T-helper 2 cell treated with Interferon-gamma antibody and Interleukin-4, amounts not matched to agents 5 μg/mL and 100 μg/mL, for 36 hours (primary cell): Measurements from ENCODE around the gene SELE.

Experiments
- DNase-seq: peaks from one replicate; pipeline ENCODE4 v3.0.0; 2021; ENCODE audit warnings: low spot score
- H3K27ac Mint-ChIP-seq: one replicate; pipeline ENCODE4 v1.8.0; 2021; ENCODE audit warnings: mild to moderate bottlenecking, mixed read lengths
- H3K27me3 Mint-ChIP-seq: one replicate; pipeline ENCODE4 v1.8.0; 2021; ENCODE audit warnings: low read depth, mixed read lengths
- H3K36me3 Mint-ChIP-seq: one replicate; pipeline ENCODE4 v1.8.0; 2021; ENCODE audit warnings: low read depth, mixed read lengths
- H3K4me1 Mint-ChIP-seq: one replicate; pipeline ENCODE4 v1.8.0; 2021; ENCODE audit warnings: low read depth, mixed read lengths
- H3K4me3 Mint-ChIP-seq: one replicate; pipeline ENCODE4 v1.8.0; 2022; ENCODE audit warnings: mild to moderate bottlenecking, moderate library complexity, mixed read lengths
- H3K9me3 Mint-ChIP-seq: one replicate; pipeline ENCODE4 v1.8.0; 2021; ENCODE audit warnings: mixed read lengths

Gene SELE, protein sequence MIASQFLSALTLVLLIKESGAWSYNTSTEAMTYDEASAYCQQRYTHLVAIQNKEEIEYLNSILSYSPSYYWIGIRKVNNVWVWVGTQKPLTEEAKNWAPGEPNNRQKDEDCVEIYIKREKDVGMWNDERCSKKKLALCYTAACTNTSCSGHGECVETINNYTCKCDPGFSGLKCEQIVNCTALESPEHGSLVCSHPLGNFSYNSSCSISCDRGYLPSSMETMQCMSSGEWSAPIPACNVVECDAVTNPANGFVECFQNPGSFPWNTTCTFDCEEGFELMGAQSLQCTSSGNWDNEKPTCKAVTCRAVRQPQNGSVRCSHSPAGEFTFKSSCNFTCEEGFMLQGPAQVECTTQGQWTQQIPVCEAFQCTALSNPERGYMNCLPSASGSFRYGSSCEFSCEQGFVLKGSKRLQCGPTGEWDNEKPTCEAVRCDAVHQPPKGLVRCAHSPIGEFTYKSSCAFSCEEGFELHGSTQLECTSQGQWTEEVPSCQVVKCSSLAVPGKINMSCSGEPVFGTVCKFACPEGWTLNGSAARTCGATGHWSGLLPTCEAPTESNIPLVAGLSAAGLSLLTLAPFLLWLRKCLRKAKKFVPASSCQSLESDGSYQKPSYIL

GRCh38 chr1:169733924-169734323, at the start of gene SELE:
Gene SELE (minus strand): TSS chr1:169734079. CDS start chr1:169733612, 467 bp downstream.
- Mint-ChIP-seq H3K36me3 (no peaks in the 10 kb centered on the region), H3K27me3 (peaks cover 18% of the 10 kb centered on the region), H3K9me3 (no peaks in the 10 kb centered on the region), H3K4me1 (no peaks in the 10 kb centered on the region), H3K27ac (no peak within 1 kb of the TSS), H3K4me3 (no peak within 1 kb of the TSS)
- no peak for DNase-seq

GRCh38 chr1:169782596-169782995, 48.7 kb upstream of the SELE start:
- Mint-ChIP-seq H3K4me3 (no peak overlapping the region), H3K36me3 (no peaks in the 10 kb centered on the region), H3K4me1 (peaks cover 2% of the 10 kb centered on the region), H3K27ac (no peak overlapping the region), H3K27me3 (peaks cover 35% of the 10 kb centered on the region), H3K9me3 (no peaks in the 10 kb centered on the region)
- no peak for DNase-seq

DNA sequence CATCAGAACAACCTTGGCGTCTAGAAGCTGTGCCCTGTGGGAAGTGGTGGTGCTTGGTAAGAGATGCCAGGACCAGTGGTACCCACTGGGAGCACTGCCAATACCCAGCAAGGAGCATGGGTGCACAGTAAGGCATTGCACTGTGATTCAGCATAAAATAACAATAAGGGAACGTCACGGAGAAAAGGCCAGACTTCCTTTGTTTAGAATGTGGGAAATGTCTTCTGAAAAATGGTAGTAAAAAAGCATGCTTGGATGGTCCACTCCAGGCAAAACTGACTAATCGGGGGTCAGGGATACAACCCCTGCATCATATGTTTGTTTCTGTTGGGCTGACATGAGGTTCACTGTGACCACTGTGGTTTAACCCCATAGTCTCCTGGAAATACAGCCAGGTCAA, 46.1 kb upstream of the SELE start:
- Mint-ChIP-seq H3K4me1 (peaks cover 2% of the 10 kb centered on the region), H3K27ac (no peak overlapping the region), H3K27me3 (peaks cover 14% of the 10 kb centered on the region), H3K9me3 (no peaks in the 10 kb centered on the region), H3K36me3 (no peaks in the 10 kb centered on the region), H3K4me3 (no peak overlapping the region)
- no peak for DNase-seq

DNA sequence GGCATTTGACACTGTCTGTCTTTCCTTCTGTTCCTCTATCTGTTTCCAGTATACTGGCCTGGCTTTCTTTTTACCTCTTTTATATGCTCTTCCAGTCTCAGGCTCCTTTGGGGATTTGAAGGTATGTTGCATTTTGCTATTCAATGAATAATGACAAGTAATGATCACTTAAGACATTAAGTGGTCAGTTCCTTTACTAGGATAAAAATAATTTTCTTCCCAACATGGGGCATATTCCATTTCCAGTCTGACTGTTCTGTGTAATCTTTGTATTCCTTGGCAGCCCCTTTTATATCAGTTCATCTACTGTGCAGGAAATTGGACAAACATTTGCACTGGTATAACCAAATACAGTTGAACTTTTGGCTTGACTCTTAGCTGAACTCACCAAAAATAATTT, 45.3 kb upstream of the SELE start:
- H3K27ac Mint-ChIP-seq, result no peak overlapping the region
- no peaks in the 10 kb centered on the region for H3K36me3 Mint-ChIP-seq
- peaks cover 2% of the 10 kb centered on the region for H3K4me1 Mint-ChIP-seq
- H3K27me3 Mint-ChIP-seq, result peaks cover 6% of the 10 kb centered on the region
- DNase-seq, result no peak
- H3K9me3 Mint-ChIP-seq, result no peaks in the 10 kb centered on the region
- no peak overlapping the region for H3K4me3 Mint-ChIP-seq

DNA sequence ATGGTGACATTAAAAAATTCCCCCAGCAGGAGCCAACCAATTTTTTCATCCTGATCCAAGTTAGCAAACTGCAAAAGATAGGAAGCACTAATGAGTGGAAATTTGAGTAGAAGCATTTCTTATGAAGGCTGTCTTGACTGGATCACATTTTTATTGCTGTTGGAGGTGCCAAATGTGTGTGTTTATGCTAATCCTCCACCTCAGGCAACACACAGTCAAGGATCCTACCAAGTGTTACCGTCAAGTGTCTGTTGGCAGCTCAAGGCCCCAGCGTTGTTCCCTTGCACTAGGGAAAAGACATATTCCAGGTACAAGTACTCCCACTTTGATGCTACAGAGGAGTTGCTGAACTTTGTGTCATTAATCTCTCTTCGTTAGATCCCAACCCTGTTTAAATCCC, 42.6 kb upstream of the SELE start:
- no peak for DNase-seq
- Mint-ChIP-seq H3K27me3 (peaks cover 11% of the 10 kb centered on the region), H3K36me3 (no peaks in the 10 kb centered on the region), H3K9me3 (no peaks in the 10 kb centered on the region), H3K27ac (no peak overlapping the region), H3K4me1 (peaks cover 2% of the 10 kb centered on the region), H3K4me3 (no peak overlapping the region)

DNA sequence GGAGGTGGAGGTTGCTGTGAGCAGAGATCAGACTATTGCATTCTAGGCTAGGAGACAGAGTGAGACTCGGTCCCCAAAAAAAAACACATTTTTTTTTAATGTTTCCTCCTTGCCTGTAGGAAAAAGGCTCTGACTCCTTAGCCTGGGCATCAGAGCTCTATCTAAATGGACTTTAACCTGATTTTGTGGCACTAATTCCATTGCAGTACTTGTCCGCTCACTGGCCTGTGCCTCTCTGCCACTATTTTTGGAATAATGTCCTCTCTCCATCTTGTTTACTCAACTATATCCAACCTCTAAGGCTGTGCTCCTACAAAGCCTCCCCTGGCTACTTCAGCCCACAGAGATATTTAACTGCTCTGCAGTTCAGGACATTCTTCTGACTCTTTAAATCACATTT, 34.3 kb upstream of the SELE start:
- H3K4me1 Mint-ChIP-seq, result peaks cover 4% of the 10 kb centered on the region
- DNase-seq, result no peak
- no peak overlapping the region for H3K4me3 Mint-ChIP-seq
- no peaks in the 10 kb centered on the region for H3K36me3 Mint-ChIP-seq
- no peaks in the 10 kb centered on the region for H3K9me3 Mint-ChIP-seq
- no peak overlapping the region for H3K27ac Mint-ChIP-seq
- peaks cover 22% of the 10 kb centered on the region for H3K27me3 Mint-ChIP-seq

DNA sequence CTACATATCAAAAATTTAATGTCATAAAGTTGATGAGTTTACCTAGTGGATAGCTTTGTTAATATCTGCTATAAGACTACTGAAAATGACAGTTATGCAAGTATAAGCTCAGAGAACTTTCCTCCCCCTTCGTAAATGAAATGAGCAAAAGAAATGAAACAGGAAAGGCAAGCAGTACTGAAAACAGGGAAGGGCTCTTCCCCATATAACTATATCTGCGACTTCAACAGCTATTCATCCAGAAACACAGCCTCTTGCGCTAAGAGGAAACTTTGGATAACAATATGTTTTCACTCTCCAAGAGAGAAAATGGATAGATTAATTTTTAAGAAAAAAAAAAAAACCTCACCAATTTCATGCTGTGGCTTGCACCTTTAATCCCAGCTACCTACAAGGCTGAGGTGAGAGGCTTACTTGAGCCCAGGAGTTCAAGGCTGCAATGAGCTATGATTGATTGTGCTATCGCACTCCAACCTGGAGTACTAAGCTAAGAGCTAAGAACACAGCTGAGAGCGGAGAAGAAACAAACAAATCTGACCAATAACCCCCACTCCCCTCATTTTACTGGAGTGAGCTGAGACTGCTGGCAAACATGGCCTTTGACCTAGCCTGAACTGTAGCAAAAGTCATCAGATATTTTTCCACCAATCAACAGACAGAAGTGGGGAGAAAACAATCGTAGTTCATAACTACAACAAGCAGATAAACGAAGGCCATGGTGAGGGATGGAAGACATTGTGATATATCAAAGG, 31.9 kb upstream of the SELE start:
- DNase-seq, result no peak
- Mint-ChIP-seq H3K4me1 (peaks cover 4% of the 10 kb centered on the region), H3K4me3 (no peak overlapping the region), H3K36me3 (no peaks in the 10 kb centered on the region), H3K27ac (no peak overlapping the region), H3K9me3 (no peaks in the 10 kb centered on the region), H3K27me3 (peaks cover 17% of the 10 kb centered on the region)

DNA sequence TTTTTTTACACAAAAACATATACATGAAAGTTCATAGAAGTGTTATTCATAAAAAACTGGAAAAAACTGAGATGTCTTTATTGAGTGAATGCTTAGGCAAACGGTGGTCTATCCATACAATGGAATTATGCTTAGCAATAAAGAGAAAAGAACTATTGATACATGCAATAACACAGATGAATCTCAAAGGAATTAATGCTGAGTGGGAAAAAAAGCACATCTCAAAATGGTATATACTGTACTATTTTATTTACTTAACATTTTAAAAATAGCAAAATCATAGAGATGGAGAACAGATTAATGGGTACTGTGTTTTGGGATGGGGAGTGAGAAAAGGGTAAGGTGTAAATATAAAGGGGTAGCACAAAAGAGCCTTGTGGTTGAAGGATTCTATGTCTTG, 31.0 kb upstream of the SELE start:
- Mint-ChIP-seq H3K27ac (no peak overlapping the region), H3K4me1 (peaks cover 4% of the 10 kb centered on the region), H3K27me3 (peaks cover 17% of the 10 kb centered on the region), H3K36me3 (no peaks in the 10 kb centered on the region), H3K9me3 (no peaks in the 10 kb centered on the region), H3K4me3 (no peak overlapping the region)
- no peak for DNase-seq

GRCh38 chr1:169762699-169763098, 28.8 kb upstream of the SELE start:
- Mint-ChIP-seq H3K4me1 (peaks cover 4% of the 10 kb centered on the region), H3K36me3 (no peaks in the 10 kb centered on the region), H3K9me3 (peaks cover 4% of the 10 kb centered on the region), H3K27ac (no peak overlapping the region), H3K27me3 (peaks cover 14% of the 10 kb centered on the region), H3K4me3 (no peak overlapping the region)
- no peak for DNase-seq

- no peak for DNase-seq
- Mint-ChIP-seq H3K27ac (no peak overlapping the region), H3K9me3 (peaks cover 4% of the 10 kb centered on the region), H3K4me3 (no peak overlapping the region), H3K36me3 (no peaks in the 10 kb centered on the region), H3K4me1 (no peaks in the 10 kb centered on the region), H3K27me3 (peaks cover 4% of the 10 kb centered on the region)
Observed at GRCh38 chr1:169759038-169759437, 25.2 kb upstream of the SELE start.

DNA sequence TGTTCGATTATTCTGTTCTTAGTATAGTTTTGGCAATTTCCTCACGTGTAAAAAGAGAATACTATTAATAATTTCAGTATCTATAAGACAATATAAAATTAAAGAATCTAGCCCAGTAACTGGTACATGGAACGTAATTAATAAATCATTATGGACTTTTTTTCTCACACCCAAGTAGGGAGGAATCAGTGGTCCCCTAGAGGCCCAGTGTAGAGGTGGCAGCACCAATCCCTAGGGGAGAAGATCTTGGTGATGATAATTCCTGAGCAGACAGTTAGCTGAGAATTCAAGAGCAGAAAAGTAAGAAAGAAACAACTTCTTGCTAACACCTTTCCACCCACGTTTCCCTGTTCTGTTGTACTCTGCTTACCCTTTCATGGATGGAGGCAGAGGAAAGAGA, 19.7 kb upstream of the SELE start:
- peaks cover 6% of the 10 kb centered on the region for H3K27me3 Mint-ChIP-seq
- no peak for DNase-seq
- no peaks in the 10 kb centered on the region for H3K4me1 Mint-ChIP-seq
- H3K4me3 Mint-ChIP-seq, result no peak overlapping the region
- H3K36me3 Mint-ChIP-seq, result no peaks in the 10 kb centered on the region
- no peaks in the 10 kb centered on the region for H3K9me3 Mint-ChIP-seq
- no peak overlapping the region for H3K27ac Mint-ChIP-seq

DNA sequence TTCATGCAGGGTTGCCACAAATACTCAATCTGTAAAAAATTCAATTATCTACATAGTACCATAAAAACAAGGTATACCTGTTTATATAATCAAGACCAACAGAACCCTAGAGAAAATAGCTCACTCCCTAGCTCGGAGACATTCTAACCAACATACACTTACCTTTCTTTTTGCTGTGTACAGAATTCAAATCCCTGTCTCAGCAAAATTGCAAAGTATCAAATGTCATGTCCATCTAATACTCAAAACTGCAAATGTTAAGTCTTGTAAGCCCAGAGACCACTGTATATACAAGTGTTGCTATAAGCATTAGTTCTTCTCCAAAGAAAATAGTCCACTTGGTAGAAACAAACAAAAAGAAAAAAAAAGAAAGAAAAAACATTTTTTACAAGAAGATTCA, 16.2 kb upstream of the SELE start:
- H3K27ac Mint-ChIP-seq, result no peak overlapping the region

DNA sequence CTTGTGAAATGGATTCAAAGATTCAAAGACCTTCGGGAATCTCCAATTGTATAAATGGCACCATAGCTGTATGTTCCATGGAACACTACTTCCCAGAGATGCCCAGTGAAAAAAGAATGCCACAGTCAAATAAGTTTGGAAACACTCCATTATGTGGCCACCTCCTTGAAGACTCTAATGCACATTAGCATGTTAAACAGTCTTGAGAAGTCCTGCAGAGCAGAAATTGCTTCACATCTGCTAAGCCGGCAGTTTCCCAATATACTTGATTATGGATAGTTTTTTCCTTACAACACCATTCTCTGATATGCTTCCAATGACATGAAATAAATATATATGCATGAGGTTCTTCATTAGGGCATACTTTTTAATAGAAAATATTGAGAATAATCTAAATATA, 12.7 kb upstream of the SELE start:
- H3K27ac Mint-ChIP-seq, result no peak overlapping the region
- H3K36me3 Mint-ChIP-seq, result no peaks in the 10 kb centered on the region
- no peaks in the 10 kb centered on the region for H3K9me3 Mint-ChIP-seq
- H3K4me1 Mint-ChIP-seq, result no peaks in the 10 kb centered on the region
- H3K4me3 Mint-ChIP-seq, result no peak overlapping the region
- peaks cover 5% of the 10 kb centered on the region for H3K27me3 Mint-ChIP-seq
- no peak for DNase-seq

More for the DNA sequence above, 16.2 kb upstream of the SELE start:
- Mint-ChIP-seq H3K4me3 (no peak overlapping the region), H3K36me3 (no peaks in the 10 kb centered on the region), H3K9me3 (no peaks in the 10 kb centered on the region), H3K4me1 (no peaks in the 10 kb centered on the region), H3K27me3 (peaks cover 6% of the 10 kb centered on the region)
- DNase-seq, result no peak
